GM13977 (cell line): ENCODE measurements around the gene EFHC1.

Source experiments
- DNase-seq: peaks from one replicate; pipeline ENCODE4 v3.0.0; 2012; ENCODE audit warnings: low spot score
- in situ Hi-C: fragments of 300-500 bp; cut with MboI; formaldehyde crosslinking; loops from one replicate; pipeline ENCODE4 v1.12.0; 2022; ENCODE audit warnings: low sequenced_read_pairs, low pct_unique_long_range_greater_than_20kb, mixed read lengths, inconsistent platforms; ENCODE audit not compliant: unreplicated experiment
- TF ChIP-seq, protein P1 (sequence below): IDR thresholded peaks from 2 replicates; pipeline ENCODE4 v1.5.1; 2012; ENCODE audit warnings: mild to moderate bottlenecking, control low read depth; ENCODE audit not compliant: insufficient read depth; ENCODE audit errors: extremely low read depth, missing control alignments

EFHC1 gene

GRCh38 chr6:52405243-52405642 is 14.9 kb upstream of the EFHC1 start:
- in situ Hi-C loops, result no loop called here
- TF ChIP-seq, protein P1, sequence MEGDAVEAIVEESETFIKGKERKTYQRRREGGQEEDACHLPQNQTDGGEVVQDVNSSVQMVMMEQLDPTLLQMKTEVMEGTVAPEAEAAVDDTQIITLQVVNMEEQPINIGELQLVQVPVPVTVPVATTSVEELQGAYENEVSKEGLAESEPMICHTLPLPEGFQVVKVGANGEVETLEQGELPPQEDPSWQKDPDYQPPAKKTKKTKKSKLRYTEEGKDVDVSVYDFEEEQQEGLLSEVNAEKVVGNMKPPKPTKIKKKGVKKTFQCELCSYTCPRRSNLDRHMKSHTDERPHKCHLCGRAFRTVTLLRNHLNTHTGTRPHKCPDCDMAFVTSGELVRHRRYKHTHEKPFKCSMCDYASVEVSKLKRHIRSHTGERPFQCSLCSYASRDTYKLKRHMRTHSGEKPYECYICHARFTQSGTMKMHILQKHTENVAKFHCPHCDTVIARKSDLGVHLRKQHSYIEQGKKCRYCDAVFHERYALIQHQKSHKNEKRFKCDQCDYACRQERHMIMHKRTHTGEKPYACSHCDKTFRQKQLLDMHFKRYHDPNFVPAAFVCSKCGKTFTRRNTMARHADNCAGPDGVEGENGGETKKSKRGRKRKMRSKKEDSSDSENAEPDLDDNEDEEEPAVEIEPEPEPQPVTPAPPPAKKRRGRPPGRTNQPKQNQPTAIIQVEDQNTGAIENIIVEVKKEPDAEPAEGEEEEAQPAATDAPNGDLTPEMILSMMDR, result no peak
- no peak for DNase-seq

- in situ Hi-C loops, result no loop called here
- TF ChIP-seq, protein P1, result peak; percentile 41
- peak; percentile 59 for DNase-seq
Measured at GRCh38 chr6:52407467-52407866, 12.7 kb upstream of the EFHC1 start.

DNA sequence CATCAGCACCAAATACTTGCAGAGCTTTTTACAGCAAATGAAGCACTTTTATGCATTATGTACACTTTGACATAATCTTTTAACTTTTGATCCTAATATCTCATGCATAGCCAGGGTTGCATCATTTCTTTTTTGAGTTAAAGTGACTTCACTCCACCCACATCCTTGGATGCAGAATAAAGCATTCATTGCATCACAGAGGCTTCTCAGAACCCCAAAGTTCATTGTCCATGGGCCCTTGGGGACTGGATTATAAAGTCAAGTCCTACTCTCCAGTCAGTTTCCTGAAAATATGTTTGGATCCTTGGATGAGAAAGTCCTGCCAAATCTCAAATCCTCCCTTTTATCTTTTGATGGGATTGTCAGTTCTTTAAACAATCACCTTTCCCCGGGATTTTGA is 10.6 kb upstream of the EFHC1 start:
- in situ Hi-C loops, result no loop called here
- DNase-seq, result no peak
- TF ChIP-seq, protein P1, result no peak

- TF ChIP-seq, protein P1, result no peak
- no peak for DNase-seq
- in situ Hi-C loops, result loop anchor here (10.0 kb wide), 1 partner anchor 84 kb away; no protein-coding TSS in a partner anchor
Measured at GRCh38 chr6:52410979-52411378, 9.2 kb upstream of the EFHC1 start.

DNA sequence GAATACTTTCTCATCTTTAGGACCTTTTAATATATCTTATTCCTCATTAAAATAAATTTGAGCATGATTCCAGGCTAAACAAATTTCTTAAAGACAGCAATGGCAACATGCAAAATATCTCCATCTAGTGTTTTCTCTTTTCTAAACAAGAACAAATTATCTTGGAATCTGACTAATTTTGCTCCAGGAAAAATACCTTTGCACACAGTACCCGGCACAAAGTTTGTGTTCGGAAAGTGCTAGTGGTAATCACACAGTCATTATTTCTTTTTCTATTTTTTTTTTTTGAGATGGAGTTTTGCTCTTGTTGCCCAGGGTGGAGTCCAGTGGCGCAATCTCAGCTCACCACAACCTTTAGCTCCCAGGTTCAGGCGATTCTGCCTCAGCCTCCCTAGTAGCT is 8.2 kb upstream of the EFHC1 start:
- DNase-seq, result no peak
- TF ChIP-seq, protein P1, result no peak
- in situ Hi-C loops, result loop anchor here (10.0 kb wide), 1 partner anchor 83 kb away; no protein-coding TSS in a partner anchor

GRCh38 chr6:52415333-52415732 is 4.8 kb upstream of the EFHC1 start:
- in situ Hi-C loops, result loop anchor here (5.0 to 10.0 kb wide), 2 partner anchors 79 to 252 kb away; no protein-coding TSS in a partner anchor
- DNase-seq, result no peak
- TF ChIP-seq, protein P1, result no peak
